ENCODE results near the gene PCDHB6. TPM values are rescaled to one million over a fixed set of nuclear protein-coding genes. Genes with fewer than 3 reads are reported as not detected.
"Not testable (repeated sequence)": the region's sequence is repeated elsewhere in the genome, so short reads cannot be mapped to it uniquely, and the experiment has no call there.

PCDHB6 gene
- total RNA-seq = under 1 TPM; 0.12 to 0.33 TPM

GRCh38 chr5:141149812-141150211 lies at the start of gene PCDHB6:
Gene PCDHB6 (plus strand): TSS chr5:141150057. CDS start chr5:141150258, 201 bp downstream.
- Histone ChIP-seq H3K27ac (no peak within 1 kb of the TSS), H3K9me3 (peaks cover 5 to 75% of the 10 kb centered on the region in 2 donors), H3K4me1 (no peaks in the 10 kb centered on the region), H3K4me3 (no peak within 1 kb of the TSS), H3K36me3 (no peaks in the 10 kb centered on the region), H3K27me3 (no peaks in the 10 kb centered on the region)
- no peak for DNase-seq (ENCODE audit: low spot score)
- peak in 1 of 2 donors; percentile 18 for TF ChIP-seq CTCF (IDR thresholded peaks at IDR 0.05)

- H3K27me3 ChIP-seq = no peaks in the 10 kb centered on the region
- peak in 1 of 2 donors; percentile 57 for TF ChIP-seq CTCF (IDR thresholded peaks at IDR 0.05)
- peak within 1 kb of the TSS in 1 of 2 donors; percentile 33 for H3K4me3 ChIP-seq
- DNase-seq (ENCODE audit: low spot score) = no peak
- no peak within 1 kb of the TSS for H3K27ac ChIP-seq
- no peaks in the 10 kb centered on the region for H3K4me1 ChIP-seq
- no peaks in the 10 kb centered on the region for H3K36me3 ChIP-seq
- H3K9me3 ChIP-seq = peaks cover 5 to 25% of the 10 kb centered on the region in 2 donors
Observed at GRCh38 chr5:141100243-141100805, 49.5 kb upstream of the PCDHB6 start, which contains the start of gene PCDHB3. Gene PCDHB3 (plus strand): TSS chr5:141100473. CDS start chr5:141100650, 177 bp downstream.

DNA sequence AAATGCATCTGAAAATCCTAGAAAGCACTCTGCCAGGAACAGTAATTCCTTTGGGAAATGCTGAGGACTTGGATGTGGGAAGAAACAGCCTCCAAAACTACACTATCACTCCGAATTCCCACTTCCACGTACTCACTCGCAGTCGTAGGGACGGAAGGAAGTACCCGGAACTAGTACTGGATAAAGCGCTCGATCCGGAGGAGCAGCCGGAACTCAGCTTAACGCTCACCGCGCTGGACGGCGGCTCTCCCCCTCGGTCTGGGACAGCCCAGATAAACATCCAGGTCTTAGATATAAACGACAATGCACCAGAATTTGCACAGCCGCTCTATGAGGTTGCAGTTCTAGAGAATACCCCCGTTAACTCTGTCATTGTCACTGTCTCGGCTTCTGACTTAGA lies 48.8 kb upstream of the PCDHB6 start:
- no peak overlapping the region for H3K27ac ChIP-seq

DNA sequence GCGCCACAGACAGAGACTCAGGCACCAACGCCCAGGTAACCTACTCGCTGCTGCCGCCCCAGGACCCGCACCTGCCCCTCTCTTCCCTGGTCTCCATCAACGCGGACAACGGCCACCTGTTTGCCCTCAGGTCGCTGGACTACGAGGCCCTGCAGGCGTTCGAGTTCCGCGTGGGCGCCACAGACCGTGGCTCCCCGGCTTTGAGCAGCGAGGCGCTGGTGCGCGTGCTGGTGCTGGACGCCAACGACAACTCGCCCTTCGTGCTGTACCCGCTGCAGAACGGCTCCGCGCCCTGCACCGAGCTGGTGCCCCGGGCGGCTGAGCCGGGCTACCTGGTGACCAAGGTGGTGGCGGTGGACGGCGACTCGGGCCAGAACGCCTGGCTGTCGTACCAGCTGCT lies 47.8 kb upstream of the PCDHB6 start:
- H3K36me3 ChIP-seq; H3K4me3 ChIP-seq; H3K27ac ChIP-seq; DNase-seq (ENCODE audit: low spot score); H3K4me1 ChIP-seq; H3K27me3 ChIP-seq: not testable (repeated sequence)
- peaks cover 0 to 18% of the 10 kb centered on the region in 2 donors for H3K9me3 ChIP-seq

More for the DNA sequence above, 48.8 kb upstream of the PCDHB6 start:
- peaks cover 0 to 18% of the 10 kb centered on the region in 2 donors for H3K9me3 ChIP-seq
- no peak for DNase-seq (ENCODE audit: low spot score)
- TF ChIP-seq CTCF (IDR thresholded peaks at IDR 0.05) = no peak
- peak overlapping the region in 1 of 2 donors; percentile 33 for H3K4me3 ChIP-seq
- H3K27me3 ChIP-seq = no peaks in the 10 kb centered on the region
- no peaks in the 10 kb centered on the region for H3K36me3 ChIP-seq
- no peaks in the 10 kb centered on the region for H3K4me1 ChIP-seq

GRCh38 chr5:141102471-141102870 lies 47.4 kb upstream of the PCDHB6 start:
- DNase-seq (ENCODE audit: low spot score); H3K27me3 ChIP-seq; H3K36me3 ChIP-seq; H3K27ac ChIP-seq; H3K4me1 ChIP-seq; H3K4me3 ChIP-seq: not testable (repeated sequence)
- H3K9me3 ChIP-seq = peaks cover 0 to 18% of the 10 kb centered on the region in 2 donors

- H3K9me3 ChIP-seq = peaks cover 0 to 9% of the 10 kb centered on the region in 2 donors
- no peak for TF ChIP-seq CTCF (IDR thresholded peaks at IDR 0.05)
- H3K4me1 ChIP-seq = no peaks in the 10 kb centered on the region
- no peaks in the 10 kb centered on the region for H3K27me3 ChIP-seq
- no peak overlapping the region for H3K4me3 ChIP-seq
- H3K36me3 ChIP-seq = no peaks in the 10 kb centered on the region
- H3K27ac ChIP-seq = no peak overlapping the region
- no peak for DNase-seq (ENCODE audit: low spot score)
Observed at GRCh38 chr5:141105350-141105749, 44.5 kb upstream of the PCDHB6 start.

- Histone ChIP-seq H3K27ac (no peak overlapping the region), H3K36me3 (no peaks in the 10 kb centered on the region), H3K9me3 (peaks cover 5 to 45% of the 10 kb centered on the region in 2 donors), H3K4me3 (no peak overlapping the region), H3K4me1 (no peaks in the 10 kb centered on the region), H3K27me3 (no peaks in the 10 kb centered on the region)
- DNase-seq (ENCODE audit: low spot score) = no peak
- no peak for TF ChIP-seq CTCF (IDR thresholded peaks at IDR 0.05)
Observed at GRCh38 chr5:141119250-141119649, 30.6 kb upstream of the PCDHB6 start.

Data from right atrium auricular region (tissue), 2 donors.